NCI-H2227 treated with DMSO at 0.1 percent for 48 hours (cell line): ENCODE data around the gene PMIS2.

Source experiments
- DNase-seq: peaks from one replicate; lab custom pipeline; 2025; lab: John Stamatoyannopoulos, UW

Gene PMIS2

GRCh38 chr19:35556846-35557538 is 29.0 kb upstream of the PMIS2 start:
- DNase-seq: no peak

GRCh38 chr19:35557539-35558399 is 28.2 kb upstream of the PMIS2 start:
- DNase-seq: peak; percentile 100

GRCh38 chr19:35558400-35559280 is 27.3 kb upstream of the PMIS2 start:
- no peak for DNase-seq

GRCh38 chr19:35559281-35559659 is 26.7 kb upstream of the PMIS2 start:
- no peak for DNase-seq

GRCh38 chr19:35559781-35560180 is 26.2 kb upstream of the PMIS2 start:
- no peak for DNase-seq

- DNase-seq: no peak
Observed at GRCh38 chr19:35560271-35560670, 25.7 kb upstream of the PMIS2 start.

GRCh38 chr19:35560677-35561076 is 25.3 kb upstream of the PMIS2 start:
- no peak for DNase-seq

GRCh38 chr19:35561436-35561835 is 24.5 kb upstream of the PMIS2 start:
- DNase-seq: no peak

- DNase-seq: no peak
Observed at GRCh38 chr19:35562336-35562735, 23.6 kb upstream of the PMIS2 start.

- no peak for DNase-seq
Observed at GRCh38 chr19:35562776-35563175, 23.2 kb upstream of the PMIS2 start.

GRCh38 chr19:35563207-35563829 is 22.7 kb upstream of the PMIS2 start, which contains the start of gene ATP4A:
ATP4A (minus strand) TSS chr19:35563658; CDS start chr19:35563629, 29 bp downstream.
- no peak for DNase-seq

- DNase-seq: no peak
Observed at GRCh38 chr19:35565016-35565856, 20.7 kb upstream of the PMIS2 start.

GRCh38 chr19:35566738-35567137 is 19.2 kb upstream of the PMIS2 start:
- DNase-seq: no peak

GRCh38 chr19:35569281-35569781 is 16.6 kb upstream of the PMIS2 start:
- no peak for DNase-seq

- no peak for DNase-seq
Observed at GRCh38 chr19:35571406-35571965, 14.5 kb upstream of the PMIS2 start.

- DNase-seq: no peak
Observed at GRCh38 chr19:35577918-35578317, 8.1 kb upstream of the PMIS2 start.

- no peak for DNase-seq
Observed at GRCh38 chr19:35578707-35579106, 7.3 kb upstream of the PMIS2 start.

- DNase-seq: no peak
Observed at GRCh38 chr19:35582760-35583159, 3.2 kb upstream of the PMIS2 start.

- no peak for DNase-seq
Observed at GRCh38 chr19:35587321-35587720, 1.3 kb downstream of the PMIS2 start.

- no peak for DNase-seq
Observed at GRCh38 chr19:35590875-35591274, 4.9 kb downstream of the PMIS2 start.
